AG04450 (cell line): ENCODE measurements around the gene ZFAND6. TPM values are rescaled to one million over a fixed set of nuclear protein-coding genes. Genes with fewer than 3 reads are reported as not detected.

Source experiments
- CTCF ChIA-PET: fragments of 300-600, 350-600 bp; formaldehyde crosslinking; extraction: SDS; loops from one replicate; lab custom pipeline; 2022; ENCODE audit warnings: antibody characterized with exemption, inconsistent platforms; lab: Charles Lee
- POLR2A ChIA-PET: fragments of 350-600 bp; formaldehyde crosslinking; extraction: SDS; loops from one replicate; lab custom pipeline; 2021; ENCODE audit warnings: antibody characterized with exemption, inconsistent platforms; lab: Yijun Ruan, JAX
- DNase-seq: peaks from one replicate; pipeline ENCODE4 v3.0.0-alpha.2; 2011; ENCODE audit warnings: low read depth, low spot score
- H3K27ac ChIP-seq: one replicate; pipeline ENCODE4 v1.5.1; 2012; ENCODE audit warnings: low read depth, low read length, control low read depth
- H3K27me3 ChIP-seq: one replicate; pipeline ENCODE4 v1.6.0; 2012; ENCODE audit warnings: low read length; ENCODE audit not compliant: control insufficient read depth, insufficient read depth
- H3K4me3 ChIP-seq: 2 replicates; pipeline ENCODE4 v1.5.1; 2011; ENCODE audit warnings: mild to moderate bottlenecking, low read depth, low read length, control low read depth
- H3K9me3 ChIP-seq: 2 replicates; pipeline ENCODE4 v1.5.1; 2012; ENCODE audit warnings: low read length; ENCODE audit not compliant: control insufficient read depth, insufficient read depth
- polyA plus RNA-seq: library from polyadenylated mRNA; depleted of rRNA; stranded (reverse); fragments of >200 nt; gene quantifications from 2 replicates; pipeline ENCODE4 v1.2.3, GENCODE V29; 2011
- TF ChIP-seq, protein P1 (sequence below): IDR thresholded peaks from 2 replicates; pipeline ENCODE4 v1.5.1; 2011; ENCODE audit warnings: low read depth, low read length, control low read depth, inconsistent platforms

ZFAND6 gene
- polyA plus RNA-seq, 1 experiment = 166 TPM

- TF ChIP-seq, protein P1, sequence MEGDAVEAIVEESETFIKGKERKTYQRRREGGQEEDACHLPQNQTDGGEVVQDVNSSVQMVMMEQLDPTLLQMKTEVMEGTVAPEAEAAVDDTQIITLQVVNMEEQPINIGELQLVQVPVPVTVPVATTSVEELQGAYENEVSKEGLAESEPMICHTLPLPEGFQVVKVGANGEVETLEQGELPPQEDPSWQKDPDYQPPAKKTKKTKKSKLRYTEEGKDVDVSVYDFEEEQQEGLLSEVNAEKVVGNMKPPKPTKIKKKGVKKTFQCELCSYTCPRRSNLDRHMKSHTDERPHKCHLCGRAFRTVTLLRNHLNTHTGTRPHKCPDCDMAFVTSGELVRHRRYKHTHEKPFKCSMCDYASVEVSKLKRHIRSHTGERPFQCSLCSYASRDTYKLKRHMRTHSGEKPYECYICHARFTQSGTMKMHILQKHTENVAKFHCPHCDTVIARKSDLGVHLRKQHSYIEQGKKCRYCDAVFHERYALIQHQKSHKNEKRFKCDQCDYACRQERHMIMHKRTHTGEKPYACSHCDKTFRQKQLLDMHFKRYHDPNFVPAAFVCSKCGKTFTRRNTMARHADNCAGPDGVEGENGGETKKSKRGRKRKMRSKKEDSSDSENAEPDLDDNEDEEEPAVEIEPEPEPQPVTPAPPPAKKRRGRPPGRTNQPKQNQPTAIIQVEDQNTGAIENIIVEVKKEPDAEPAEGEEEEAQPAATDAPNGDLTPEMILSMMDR = no peak
- ChIA-PET CTCF (interaction anchor here (2.2 kb wide), 1 partner anchor 9 kb away, joined by 8 read pairs; no protein-coding TSS in a partner anchor), POLR2A (no interaction called here)
- DNase-seq = no peak
- no peak overlapping the region for H3K4me3 ChIP-seq
- no peak overlapping the region for H3K27ac ChIP-seq
- H3K9me3 ChIP-seq = no peaks in the 10 kb centered on the region
- H3K27me3 ChIP-seq = no peaks in the 10 kb centered on the region
These were observed 104.4 kb downstream of the ZFAND6 start for GRCh38 chr15:80163897-80164296.

DNA sequence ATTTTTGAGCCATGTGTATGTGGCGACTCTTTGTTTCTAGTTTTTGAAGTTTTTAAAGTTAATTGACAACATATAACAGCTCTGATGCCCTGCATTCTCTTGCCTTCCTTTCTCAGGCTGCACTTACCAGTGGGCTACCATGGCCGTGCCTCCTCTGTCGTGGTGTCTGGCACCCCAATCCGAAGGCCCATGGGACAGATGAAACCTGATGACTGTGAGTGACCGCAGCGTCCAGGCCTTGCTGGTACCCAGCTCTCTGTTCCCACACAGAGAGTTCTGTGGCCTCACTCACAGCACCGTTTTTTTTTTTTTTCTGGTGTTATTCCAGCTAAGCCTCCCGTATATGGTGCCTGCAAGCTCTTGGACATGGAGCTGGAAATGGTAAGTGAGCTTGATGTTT, 108.5 kb downstream of the ZFAND6 start:
- POLR2A ChIA-PET = no interaction called here
- H3K27ac ChIP-seq = no peak overlapping the region
- H3K4me3 ChIP-seq = no peak overlapping the region
- H3K9me3 ChIP-seq = no peaks in the 10 kb centered on the region
- DNase-seq = no peak
- TF ChIP-seq, protein P1 = no peak
- CTCF ChIA-PET = interaction anchor here (0.6 kb wide), 1 partner anchor 56 kb away, joined by 3 read pairs; no protein-coding TSS in a partner anchor
- no peaks in the 10 kb centered on the region for H3K27me3 ChIP-seq

DNA sequence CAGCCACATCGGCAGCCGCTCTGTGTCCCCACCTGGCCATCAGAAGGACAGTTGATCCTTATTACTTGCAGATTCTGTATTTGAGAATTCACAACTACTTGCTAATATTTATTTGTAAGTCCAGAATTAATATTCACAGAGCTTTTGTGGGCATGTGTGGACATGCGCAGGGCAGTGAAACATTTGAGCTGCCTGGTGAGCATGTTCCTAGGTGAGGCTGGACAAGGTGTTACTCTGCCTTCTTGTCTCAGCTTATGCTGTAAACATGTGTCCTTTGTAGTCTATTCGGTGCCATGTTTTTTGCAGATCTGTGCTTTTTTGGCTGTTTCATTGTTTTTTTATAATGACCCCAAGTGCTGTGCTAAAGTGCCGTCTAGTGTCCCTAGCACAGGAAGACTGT, 108.9 kb downstream of the ZFAND6 start:
- no peak for DNase-seq
- POLR2A ChIA-PET = no interaction called here
- H3K27ac ChIP-seq = no peak overlapping the region
- H3K4me3 ChIP-seq = no peak overlapping the region
- H3K27me3 ChIP-seq = no peaks in the 10 kb centered on the region
- CTCF ChIA-PET = interaction anchor here (0.6 kb wide), 1 partner anchor 56 kb away, joined by 3 read pairs; no protein-coding TSS in a partner anchor
- no peaks in the 10 kb centered on the region for H3K9me3 ChIP-seq
- TF ChIP-seq, protein P1 = no peak

DNA sequence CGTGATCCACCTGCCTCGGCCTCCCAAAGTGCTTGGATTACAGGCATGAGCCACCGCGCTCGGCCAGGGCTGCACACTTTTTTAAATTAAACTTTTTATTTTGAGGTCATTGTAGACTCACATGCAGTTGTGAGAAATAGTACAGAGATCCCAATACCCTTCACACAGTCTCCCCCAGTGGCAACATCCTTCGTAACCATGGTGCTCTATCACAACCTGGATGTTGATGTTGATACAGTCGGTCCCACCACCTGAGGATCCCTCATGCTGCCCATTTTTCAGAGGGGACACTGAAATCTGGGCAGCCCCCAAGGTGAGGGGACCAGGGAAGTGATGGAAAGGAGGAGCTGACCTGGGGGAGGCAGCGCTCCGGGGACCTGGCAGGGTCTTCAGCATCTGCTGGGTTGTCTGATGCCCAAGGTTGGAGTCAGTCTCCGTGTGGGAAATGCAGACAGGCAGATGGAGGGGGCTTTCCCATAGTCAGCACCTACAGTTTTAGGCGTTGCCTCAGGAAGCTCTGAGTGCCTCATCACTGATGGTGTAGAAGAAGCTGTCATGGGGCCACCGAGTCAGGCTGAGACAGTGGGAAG, 110.4 kb downstream of the ZFAND6 start:
- H3K9me3 ChIP-seq = no peaks in the 10 kb centered on the region
- no peak overlapping the region for H3K27ac ChIP-seq
- no peak overlapping the region for H3K4me3 ChIP-seq
- no peak for DNase-seq
- no peaks in the 10 kb centered on the region for H3K27me3 ChIP-seq
- ChIA-PET CTCF (no interaction called here), POLR2A (no interaction called here)
- TF ChIP-seq, protein P1 = no peak

DNA sequence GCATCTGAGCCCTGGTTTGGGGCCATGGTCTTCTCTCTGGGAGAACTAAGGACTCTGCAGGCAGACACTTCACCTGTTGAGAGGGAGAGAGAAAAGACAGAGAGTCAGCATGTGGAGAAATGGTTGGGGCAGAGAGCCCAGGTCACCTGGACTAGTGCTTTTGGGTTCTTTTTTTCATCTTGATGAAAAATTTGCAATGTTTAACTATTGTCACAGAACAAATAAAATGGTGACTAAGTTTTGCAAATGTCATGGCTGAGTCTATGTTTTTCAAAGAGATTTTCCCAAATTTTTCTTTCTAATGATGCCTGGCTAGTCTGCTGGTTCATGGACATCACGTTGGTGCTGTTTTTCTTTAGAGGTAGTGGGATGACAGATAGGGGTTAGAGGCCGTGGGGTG, 111.1 kb downstream of the ZFAND6 start:
- CTCF ChIA-PET = no interaction called here
- POLR2A ChIA-PET = no interaction called here
- DNase-seq = no peak
- Histone ChIP-seq H3K9me3 (no peaks in the 10 kb centered on the region; the same call in 1 of the 2 replicates), H3K4me3 (no peak overlapping the region), H3K27me3 (no peaks in the 10 kb centered on the region), H3K27ac (no peak overlapping the region)
- TF ChIP-seq, protein P1 = no peak
